NCI-H2171 treated with DMSO at 0.1 percent for 48 hours (cell line): ENCODE measurements around the gene AFTPH.

Experiments used
- DNase-seq: peaks from one replicate; lab custom pipeline; 2025; lab: John Stamatoyannopoulos, UW

Gene AFTPH

DNA sequence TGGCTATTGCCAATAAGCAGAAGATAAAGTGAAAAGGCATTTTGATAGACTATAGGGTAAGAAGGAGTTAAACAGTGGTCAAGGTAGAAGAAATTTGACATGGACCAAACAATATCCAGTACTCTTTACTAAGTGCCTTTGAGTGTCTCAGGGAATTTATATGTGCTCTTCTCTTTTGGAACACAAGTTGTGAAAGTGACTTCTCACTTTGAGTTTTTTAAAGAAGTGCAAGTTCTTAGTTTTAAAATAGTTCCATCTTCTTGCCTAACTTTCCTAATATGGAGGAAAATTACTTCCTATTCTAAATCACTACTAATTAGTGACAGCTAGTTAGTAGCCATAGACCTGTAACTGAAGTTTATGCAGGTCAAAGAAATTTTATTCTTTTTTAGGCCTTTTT lies 63.4 kb downstream of the AFTPH start:
- no peak for DNase-seq

DNA sequence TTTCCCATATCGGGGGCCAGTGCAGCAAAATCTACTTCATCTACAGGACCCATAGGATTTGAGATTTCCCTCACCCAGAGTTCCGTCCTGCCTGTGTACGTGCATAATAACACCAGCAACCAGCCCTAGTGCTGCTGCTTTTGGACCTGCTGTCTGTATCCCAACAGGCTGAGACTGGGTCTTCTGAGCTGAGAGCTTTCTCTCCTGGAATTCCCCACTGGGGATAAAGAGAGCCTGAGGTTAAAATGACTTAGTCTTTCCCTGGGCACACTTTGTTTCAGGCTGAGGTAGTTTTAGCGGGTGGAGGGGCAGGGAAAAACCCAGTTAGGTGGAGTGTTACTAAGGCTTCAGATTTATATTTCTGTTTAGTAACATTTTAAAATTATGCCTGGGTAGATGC lies 67.1 kb downstream of the AFTPH start:
- no peak for DNase-seq

DNA sequence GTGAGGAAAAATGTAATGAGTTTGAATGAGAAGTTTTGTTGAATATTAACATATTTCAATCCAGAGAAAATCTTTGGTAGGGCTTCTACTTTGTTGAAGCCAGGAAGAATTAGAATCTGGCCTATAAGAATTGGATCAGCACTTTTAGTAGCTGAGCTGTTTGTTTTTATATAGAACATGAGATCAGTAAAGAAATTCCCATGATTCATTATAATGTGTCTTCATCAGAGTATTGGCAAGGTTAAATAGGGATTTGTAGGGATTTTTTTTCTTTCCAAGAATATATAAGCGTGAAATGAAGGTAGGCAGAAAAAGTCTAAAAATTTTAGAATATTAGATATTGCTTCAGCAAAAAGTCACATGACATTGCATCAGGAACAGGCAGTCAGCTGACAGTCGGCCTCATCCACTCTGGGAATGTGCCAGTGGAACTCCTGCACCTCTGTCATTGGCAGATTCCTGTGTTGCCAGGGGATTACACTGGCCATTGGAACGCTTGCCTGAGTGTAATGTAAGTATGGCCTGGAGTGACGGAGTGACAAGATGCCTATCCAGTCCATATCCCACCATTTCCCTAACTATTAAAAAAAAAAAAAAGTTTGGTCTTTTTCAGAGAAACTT lies 69.0 kb downstream of the AFTPH start:
- DNase-seq: no peak

DNA sequence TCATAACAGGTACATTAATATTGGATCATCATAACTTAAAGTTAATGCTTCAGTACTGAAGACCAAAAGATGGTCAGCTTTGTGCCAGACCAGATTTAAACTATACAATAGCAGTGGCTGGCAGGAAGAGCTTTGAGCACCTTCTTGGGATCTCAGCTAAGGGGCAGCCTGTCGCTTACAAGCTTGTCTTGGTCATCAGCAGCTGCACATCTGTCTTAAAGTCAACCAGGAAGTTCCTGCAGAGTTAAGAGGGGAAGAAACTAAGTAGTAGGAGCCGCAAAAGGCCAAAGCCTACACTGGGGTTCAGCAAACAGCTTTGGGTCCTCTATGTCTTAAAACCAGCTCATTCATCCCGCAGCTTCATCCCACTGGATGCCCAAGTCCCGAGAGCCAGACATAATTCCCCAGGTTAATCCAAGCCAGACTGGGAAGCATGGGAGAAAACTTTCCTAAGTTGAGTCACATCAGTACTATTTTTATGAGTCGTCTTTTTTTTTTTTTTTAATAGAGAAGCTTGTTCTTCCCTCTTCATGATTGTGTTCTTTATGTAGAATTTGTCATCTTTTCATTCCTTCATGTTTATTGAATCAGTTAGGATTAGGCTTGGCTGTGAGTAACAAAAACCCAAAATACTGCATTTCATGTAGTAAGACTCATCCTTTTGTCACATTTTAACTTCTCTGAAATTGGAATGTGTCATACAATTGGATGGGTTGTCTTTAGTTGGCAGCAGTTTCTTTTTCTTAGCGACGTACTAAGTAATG lies 70.3 kb downstream of the AFTPH start:
- DNase-seq: no peak

DNA sequence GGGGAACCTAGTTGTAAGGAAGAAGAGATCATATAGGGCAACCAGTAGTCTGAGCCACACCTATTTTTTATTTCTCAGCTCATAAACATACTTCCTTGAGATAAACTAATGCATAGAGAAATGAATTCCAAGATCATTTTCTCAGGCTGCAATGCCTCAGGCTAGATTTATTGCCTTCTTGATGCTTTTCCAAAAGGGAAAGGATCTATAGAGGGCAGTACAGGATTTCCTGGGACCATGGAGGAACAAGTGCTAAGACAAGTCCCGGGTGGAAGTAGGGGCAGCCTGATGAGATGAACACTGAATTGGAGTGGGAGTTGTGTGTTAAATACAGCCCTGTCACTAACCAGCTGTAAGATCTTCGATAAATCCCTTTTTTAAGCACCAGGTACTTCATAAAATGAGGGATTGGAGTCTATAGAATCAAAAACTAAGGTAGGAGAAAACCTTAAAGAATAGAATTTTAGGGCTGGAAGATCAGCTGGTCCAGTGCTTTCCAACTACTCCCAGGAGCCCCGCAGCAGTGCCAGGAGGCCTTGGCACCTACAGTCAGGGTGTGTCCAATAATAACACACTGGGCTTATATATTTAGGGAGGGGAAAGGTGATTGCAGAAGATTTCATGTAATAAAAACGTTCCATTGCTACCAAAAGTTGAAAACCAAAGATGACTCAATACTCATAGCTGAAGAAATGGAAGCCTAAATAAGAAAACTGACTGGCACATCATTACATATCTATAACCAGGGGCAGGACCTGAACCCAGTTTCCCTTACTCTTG lies 71.5 kb downstream of the AFTPH start:
- DNase-seq: peak; percentile 22

DNA sequence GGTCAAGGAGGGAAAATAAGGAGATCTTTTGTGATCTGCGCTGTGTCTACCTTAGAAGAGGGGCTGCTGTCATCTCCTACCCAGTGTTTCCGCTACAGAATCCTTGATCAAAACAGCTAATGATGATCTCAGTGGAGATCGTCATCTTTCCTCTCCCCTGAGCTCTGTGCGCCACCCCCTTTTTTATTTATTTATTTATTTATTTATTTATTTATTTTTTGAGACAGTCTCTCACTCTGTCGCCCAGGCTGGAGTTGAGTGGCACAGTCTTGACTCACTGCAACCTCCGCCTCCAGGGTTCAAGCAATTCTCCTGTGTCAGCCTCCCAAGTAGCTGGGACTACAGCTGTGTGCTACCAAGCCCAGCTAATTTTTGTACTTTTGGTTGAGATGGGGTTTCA lies 74.1 kb downstream of the AFTPH start:
- no peak for DNase-seq

DNA sequence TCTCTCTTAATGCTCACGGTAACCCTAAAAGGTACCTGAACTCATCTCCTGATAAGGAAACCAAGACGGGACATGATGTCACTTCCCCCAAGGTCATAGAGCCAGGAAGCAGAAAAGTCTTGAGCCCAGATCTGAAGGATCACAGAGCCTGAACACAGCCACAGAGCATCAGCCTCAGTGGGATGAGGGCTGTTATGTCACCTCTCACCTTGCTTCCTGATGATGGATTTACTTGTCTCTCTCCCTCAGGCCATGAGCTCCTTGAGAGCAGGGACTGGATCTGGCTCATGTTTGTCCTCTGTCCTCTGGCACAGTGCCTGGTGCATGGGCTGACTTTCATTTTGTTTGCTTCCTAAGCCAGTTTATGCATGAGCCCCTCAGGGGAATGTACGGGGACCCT lies 75.3 kb downstream of the AFTPH start:
- no peak for DNase-seq

DNA sequence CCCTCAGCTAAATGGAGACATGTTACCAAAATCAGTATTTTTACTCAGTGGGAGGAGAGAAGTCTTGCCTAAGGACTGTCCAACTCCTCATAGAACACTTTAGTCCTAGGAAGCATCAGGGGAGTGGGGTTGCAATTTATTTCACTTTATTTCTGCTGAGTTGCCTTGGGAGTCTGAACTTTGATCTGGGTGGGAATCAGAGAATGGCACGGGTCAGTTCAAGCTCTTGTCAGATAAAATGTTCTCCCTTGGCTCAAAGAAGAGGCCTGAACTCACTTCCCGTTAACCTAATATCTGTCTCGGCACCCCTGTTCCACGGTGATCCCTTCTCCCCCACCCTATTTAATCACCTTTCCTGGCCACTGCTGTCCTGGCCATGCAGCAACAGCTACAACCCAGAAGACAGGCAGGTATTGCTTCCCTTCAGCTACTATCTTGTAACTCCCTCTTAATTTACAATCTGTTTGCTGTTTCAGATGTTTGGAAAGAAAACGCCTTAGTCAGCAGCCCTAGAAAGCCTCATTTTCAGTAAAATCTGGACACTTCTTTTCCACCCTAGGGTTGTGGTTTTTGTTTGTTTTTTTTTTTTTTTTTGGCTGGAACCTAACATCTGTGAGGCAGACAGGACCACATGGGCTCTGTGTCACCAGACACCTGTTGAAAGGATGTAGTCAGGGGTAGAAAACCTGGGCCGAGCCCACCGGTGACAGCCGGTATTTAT lies 77.1 kb downstream of the AFTPH start:
- peak; percentile 41 for DNase-seq

DNA sequence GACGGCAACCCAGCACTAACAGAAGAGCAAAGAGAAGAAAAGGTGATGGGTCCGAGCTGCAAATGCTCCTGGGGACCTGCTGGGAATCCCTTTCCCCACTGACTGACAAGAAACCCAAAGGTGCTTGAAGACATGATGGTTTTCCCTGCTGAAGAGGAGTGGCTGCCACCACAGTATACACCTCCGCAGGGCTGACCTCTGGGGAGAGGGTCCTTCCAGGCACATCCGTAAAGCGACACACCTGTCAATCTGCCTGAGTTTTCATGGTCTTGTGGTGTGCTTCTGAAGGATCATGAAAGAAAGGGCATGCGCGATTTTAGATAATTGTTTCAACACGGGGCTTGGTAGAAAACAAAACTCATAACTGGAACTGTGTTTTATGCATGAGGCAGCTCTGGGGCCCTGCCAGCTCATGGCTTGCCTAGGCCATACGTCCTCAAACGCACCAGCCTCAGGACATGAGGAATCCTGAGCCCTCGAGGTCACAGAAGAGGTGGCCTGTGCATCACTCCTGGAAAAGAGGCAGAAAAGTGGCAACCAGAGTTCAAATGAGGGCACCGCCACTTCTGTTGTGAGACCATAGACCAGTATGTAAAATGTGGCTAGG lies 77.8 kb downstream of the AFTPH start:
- DNase-seq: no peak

DNA sequence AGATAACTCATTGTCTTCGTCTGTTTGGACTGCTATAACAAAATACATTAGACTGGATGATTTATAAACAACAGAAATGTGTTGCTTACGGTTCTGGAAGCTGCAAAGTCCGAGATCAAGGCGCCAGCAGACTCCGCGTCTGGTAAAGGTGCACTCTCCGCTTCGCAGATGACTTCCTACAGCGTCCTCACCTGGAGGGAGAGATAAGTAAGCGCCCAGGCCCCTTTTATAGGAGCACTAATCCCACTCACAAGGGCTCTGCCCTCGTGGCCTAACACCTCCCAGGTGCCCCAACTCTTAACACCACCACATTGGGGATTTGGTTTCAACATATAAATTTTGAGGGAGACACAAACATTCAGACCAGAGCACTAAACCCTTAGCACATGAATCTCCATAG lies 78.3 kb downstream of the AFTPH start:
- DNase-seq: no peak

DNA sequence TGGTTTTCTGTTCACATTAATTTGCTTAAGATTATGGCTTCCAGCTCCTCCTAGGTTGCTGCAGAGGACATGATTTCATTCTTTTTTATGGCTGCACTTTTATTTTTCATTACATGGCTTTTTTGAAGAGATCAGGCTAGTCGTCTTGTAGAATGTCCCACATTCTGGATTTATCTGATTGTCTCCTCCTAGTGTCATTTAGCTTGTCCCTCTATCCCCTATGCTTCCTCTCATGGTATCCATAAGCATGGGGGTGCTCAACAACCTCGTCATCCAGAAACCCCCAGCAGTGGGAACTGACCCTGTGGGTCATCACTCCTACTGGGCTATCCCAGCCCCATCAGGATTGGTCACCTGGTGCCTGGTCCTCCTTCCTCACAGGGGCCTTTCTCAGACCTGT lies 80.0 kb downstream of the AFTPH start:
- DNase-seq: no peak

DNA sequence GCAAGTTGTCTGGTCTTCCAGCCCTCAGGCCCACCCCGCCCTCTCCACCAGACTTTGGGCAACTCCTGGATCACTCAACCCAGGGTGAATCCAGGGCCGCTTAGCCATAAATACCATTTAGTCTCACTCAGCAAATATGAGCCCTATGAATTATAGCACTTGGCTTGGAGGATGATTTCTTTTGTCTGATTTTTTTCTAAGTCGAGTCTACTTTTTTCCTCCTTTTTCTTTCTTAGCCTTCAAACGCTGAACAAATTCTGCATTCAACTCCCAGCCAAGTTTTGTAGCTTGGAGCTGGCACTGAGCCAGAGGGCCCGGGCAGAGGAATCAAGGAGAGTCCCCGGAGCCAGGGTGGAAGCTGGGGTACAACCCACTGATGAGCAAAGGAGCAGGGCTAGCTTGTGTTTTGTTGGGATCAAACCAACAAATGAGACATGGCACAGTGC lies 80.9 kb downstream of the AFTPH start:
- DNase-seq: no peak

DNA sequence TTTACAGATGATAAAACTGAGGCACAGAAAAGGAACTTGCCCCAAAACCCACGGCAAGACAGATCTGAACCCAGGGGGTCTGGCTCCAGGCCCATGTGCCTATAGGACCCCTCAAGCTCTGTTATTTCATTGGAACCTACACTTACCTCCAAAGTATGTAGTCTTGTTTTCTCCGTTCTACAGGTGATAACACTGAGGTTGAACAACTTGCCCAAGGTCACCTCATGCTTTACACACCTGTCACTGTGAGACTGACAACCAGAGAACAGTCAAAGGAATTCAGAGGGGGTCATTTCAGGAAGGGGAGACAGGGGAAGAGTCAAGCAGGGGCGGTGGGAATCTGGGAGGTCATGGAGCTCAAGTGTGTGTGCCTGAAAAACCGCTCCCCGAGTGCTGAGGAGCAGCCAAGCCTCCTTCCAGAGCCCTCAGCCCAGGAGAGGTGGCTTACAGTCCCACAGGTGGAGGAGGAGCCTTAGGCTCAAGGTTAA lies 81.9 kb downstream of the AFTPH start:
- DNase-seq: no peak

DNA sequence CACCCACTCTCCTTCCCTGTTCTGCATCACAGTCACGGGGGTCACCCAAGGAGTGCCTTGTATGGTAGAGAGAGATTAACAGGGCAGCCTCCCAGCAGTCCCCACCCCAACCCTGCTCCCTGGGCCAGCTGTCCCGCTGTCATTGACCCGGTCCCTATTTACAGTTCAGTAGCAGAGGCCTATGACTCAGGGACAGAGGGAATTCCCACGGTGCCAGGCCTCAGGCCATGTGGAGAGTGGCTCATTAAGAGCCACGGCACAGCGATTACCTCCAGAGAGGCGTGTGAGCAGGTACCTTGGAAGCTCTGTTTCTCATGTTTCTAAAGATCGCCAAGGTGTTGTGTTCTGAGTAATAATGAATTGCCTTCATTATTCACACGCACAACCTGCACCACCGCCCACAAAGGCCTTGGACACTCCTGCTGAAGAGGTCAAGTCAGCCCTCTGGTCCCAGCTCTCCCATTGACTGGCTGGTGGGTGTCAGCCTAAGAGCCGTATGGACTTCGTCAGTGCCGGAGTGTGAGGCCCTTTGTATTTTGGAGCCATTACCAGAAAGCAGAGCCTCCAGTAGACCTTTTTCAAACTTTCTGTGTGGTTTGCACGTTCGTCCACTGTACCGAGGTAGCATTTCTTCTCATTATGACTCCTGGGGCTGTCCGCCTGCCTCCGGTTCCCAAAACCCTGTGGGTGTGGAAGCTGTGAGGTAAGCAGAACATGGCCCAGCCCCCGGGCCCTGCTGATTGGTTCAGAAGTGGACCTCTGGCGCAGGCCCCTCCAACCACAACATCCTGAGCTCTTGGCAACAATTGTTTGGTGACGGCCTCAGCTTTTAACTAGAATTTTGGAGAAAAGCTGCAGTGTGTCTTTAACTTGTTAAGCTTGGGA lies 82.6 kb downstream of the AFTPH start:
- DNase-seq: no peak

DNA sequence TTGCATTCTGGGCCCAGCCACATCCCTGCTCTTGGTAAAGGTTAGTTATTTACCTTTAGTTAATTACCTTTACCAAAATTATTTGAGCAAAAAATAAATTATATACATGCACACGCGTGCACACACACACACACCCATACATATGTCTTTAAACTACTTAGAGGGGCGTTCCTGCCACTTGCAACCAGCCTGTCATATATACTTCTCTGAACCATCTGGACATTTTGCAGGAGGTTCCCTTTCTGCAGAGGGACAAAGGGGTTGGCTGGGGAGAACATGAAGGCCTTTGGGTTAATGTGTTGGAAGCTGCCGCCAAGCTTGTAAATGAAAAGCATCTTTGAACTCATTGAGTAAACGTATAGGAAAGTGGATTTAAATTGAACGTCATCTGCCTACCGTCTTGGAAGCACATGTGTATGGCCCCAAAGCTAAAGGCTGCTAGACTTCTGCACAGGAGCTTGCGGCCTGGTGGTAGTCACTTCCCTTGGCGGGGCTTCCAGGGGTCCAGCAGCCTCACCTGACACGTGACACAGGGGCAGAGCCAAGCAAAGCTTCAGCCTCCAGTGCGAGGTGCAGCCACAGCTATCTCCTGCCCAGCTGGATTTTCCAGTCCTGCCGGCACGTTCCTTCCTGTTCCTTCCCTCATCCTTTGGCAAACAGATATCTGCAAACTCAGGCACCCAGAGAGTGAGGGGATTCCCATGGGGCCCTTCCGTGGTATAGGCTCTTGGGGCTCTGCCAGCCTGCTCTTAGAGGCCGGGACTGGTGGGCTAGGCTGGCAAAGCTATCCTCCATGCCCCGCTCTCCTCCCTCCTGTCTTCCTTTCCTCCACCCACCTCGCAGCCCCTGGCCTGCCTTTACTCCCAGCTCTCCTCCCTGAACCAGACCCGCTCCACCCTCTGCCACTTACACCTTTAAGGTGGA lies 83.5 kb downstream of the AFTPH start:
- DNase-seq: peak; percentile 13

DNA sequence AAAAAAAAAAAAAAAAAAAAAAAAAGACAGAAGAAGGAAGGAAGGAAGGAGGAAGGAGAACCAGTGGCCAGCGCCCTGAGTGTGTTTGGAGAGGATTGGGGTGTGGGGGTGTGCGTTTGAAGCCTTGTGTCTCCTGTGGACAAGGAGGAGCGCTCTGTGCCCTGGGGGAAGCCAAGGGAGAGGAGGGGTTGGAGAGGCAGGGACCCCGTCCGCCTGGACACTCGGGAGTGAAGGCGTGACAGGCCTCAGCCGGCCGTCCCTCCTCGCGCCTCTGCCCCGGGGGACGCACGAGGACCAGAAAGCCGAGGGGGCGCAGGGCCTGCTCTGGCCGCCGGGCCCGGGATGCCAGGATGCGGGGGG lies 84.7 kb downstream of the AFTPH start:
- DNase-seq: no peak

DNA sequence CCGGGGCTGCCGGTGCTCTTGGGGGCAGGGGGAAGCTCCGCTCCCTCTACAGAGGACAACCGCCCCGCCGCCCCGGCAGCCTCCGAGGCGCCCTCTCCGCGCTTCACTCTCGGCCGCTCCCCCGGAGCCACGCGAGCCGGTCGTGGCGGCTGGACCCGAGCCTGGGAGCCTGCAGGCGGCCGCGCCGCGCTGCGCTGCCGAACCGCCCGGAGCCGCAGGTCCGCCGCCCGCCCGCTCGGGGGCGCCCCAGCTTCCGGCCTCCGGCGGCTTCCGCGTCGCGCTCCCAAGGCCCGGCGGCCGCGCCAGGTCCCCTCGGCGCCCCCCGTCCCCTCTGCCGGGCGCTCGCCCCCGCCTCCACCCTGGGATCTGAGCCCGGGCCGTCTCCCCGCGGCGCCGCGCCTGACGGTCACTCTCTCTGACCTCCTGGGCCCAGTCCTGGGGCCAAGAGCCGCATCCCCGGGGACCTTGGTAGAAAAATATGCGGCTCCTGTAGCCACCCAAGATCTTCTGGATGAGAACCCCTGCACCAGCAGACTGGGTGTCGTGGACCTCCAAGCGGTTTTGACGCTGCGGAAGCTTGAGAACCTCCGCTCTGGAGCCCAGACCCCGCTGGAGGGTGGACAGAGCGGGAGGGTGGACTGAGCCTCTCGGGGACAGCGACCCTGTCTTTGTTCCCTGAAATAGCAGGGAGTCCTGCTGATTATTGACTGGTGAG lies 85.3 kb downstream of the AFTPH start:
- DNase-seq: peak; percentile 12

DNA sequence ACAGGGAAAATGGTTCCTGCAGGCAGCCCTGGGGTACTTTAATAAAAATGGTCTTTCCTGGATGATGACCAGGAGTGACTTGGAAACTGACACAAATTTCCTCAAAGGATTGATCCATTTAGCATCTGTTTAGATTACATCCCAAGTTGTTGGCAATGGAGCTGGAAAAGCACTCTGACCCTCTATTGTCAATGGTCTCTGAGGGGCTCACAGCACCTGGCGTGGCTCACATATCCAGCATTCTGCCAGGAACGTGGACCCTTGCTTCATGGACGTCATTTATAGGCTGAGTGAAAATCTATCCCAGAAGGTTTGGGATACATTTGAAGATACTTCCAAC lies 85.8 kb downstream of the AFTPH start:
- DNase-seq: no peak

DNA sequence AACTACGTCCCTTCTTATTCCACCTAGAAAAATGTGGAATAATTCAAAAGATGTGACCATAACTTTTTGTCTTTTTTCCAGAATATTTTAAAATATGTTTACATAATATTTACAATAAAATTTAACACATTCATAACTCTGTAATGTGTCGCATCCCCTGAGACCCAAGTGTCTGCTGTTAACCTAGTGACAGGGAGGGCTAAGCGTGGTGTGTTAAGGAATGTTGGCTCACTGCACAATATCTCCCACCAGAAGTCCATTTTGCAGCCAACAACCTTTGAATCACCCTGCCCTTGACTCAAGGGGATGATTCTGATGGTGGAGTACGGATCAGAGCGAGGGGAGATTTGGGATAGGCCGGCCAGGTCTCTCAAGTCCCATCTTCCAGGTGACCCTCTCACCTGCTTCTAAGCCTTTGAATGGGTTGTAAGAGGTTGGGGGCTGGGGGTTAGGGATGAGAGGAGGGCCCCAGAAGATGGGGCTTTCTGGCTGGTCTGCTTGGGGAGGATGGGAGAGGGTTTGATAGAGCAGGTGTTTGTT lies 86.3 kb downstream of the AFTPH start:
- DNase-seq: no peak
